SK-N-SH (cell line): ENCODE measurements around the gene HSD17B12. TPM values are rescaled to one million over a fixed set of nuclear protein-coding genes. Genes with fewer than 3 reads are reported as not detected.
A peak's percentile ranks its signal among the peaks of the same experiment; 100 is the strongest.

Experiments
- CTCF ChIA-PET: fragments of 300-600, 350-600 bp; formaldehyde crosslinking; extraction: SDS; loops from one replicate; lab custom pipeline; 2021; lab: Yijun Ruan, JAX
- POLR2A ChIA-PET: fragments of 350-600 bp; sonication (Branson Sonifier 250); formaldehyde crosslinking; extraction: SDS; loops from one replicate; lab custom pipeline; 2020; ENCODE audit warnings: antibody characterized with exemption, inconsistent platforms; lab: Yijun Ruan, JAX
- DNase-seq: peaks from one replicate; pipeline ENCODE4 v3.0.0; 2012
- H2AFZ ChIP-seq: fragments of 200-600 bp; sonication (generic); 2 replicates; pipeline ENCODE4 v1.8.1; 2016; ENCODE audit warnings: antibody characterized with exemption, mild to moderate bottlenecking, low read depth
- H3F3A ChIP-seq: fragments of 200-600 bp; sonication (generic); replicated peaks from 2 replicates; pipeline ENCODE3; 2016; ENCODE audit warnings: antibody characterized with exemption, mild to moderate bottlenecking; ENCODE audit not compliant: insufficient read depth
- H3K27ac ChIP-seq, 2 experiments: fragments of 200-500 bp in 1 of 2; fragments of 200-600 bp in 1 of 2; sonication (Bioruptor generic) in 1 of 2; sonication (generic), shearing (Covaris generic) in 1 of 2; 2 replicates each; pipeline versions ENCODE4 v1.5.1 to v1.6.1; 2014 to 2016; ENCODE audit warnings: low read depth in 2 of 2, inconsistent platforms in 1 of 2, low read length in 1 of 2, mild to moderate bottlenecking in 1 of 2, mixed read lengths in 1 of 2
- H3K27me3 ChIP-seq: fragments of 200-600 bp; sonication (generic), shearing (Covaris generic); 2 replicates; pipeline ENCODE4 v1.6.1; 2016; ENCODE audit warnings: mixed run types; ENCODE audit not compliant: insufficient read depth
- H3K36me3 ChIP-seq, 2 experiments: fragments of 200-500 bp in 1 of 2; fragments of 200-600 bp in 1 of 2; sonication (Bioruptor generic) in 1 of 2; sonication (generic) in 1 of 2; replicated peaks in 1 of 2; 2 replicates each; pipeline versions ENCODE3 to v1.5.1; 2014 to 2016; ENCODE audit warnings: low read length in 1 of 2, mild to moderate bottlenecking in 1 of 2; ENCODE audit not compliant: insufficient read depth in 2 of 2, control insufficient read depth in 1 of 2
- H3K4me1 ChIP-seq, 2 experiments: fragments of 200-500 bp in 1 of 2; fragments of 200-600 bp in 1 of 2; sonication (Bioruptor generic) in 1 of 2; sonication (generic), shearing (Covaris generic) in 1 of 2; 2 replicates each; pipeline versions ENCODE4 v1.5.1 to v1.6.1; 2014 to 2016; ENCODE audit warnings: low read depth in 1 of 2, low read length in 1 of 2, mixed run types in 1 of 2; ENCODE audit not compliant: insufficient read depth in 2 of 2, control insufficient read depth in 1 of 2
- H3K4me2 ChIP-seq: fragments of 200-600 bp; sonication (generic), shearing (Covaris generic); 2 replicates; pipeline ENCODE4 v1.6.1; 2017; ENCODE audit warnings: mixed run types
- H3K4me3 ChIP-seq, 2 experiments: fragments of 200-500 bp in 1 of 2; fragments of 200-600 bp in 1 of 2; sonication (Bioruptor generic) in 1 of 2; sonication (generic), shearing (Covaris generic) in 1 of 2; 2 replicates each; pipeline versions ENCODE4 v1.5.1 to v1.8.1; 2014 to 2016; ENCODE audit warnings: low read depth in 2 of 2, inconsistent platforms in 1 of 2, low read length in 1 of 2, mild to moderate bottlenecking in 1 of 2, mixed read lengths in 1 of 2, moderate library complexity in 1 of 2
- H3K79me2 ChIP-seq: fragments of 200-600 bp; sonication (generic); 2 replicates; pipeline ENCODE4 v1.8.1; 2017; ENCODE audit warnings: mild to moderate bottlenecking; ENCODE audit not compliant: insufficient read depth
- H3K9ac ChIP-seq: fragments of 200-600 bp; sonication (generic); 2 replicates; pipeline ENCODE4 v1.6.1; 2017; ENCODE audit warnings: mixed run types
- H3K9me2 ChIP-seq: fragments of 200-600 bp; sonication (generic); 2 replicates; pipeline ENCODE4 v1.6.1; 2017; ENCODE audit warnings: mixed run types
- H3K9me3 ChIP-seq: fragments of 200-600 bp; sonication (generic); 2 replicates; pipeline ENCODE4 v1.6.1; 2017; ENCODE audit warnings: mixed run types, mild to moderate bottlenecking, moderate library complexity
- H4K20me1 ChIP-seq: fragments of 200-600 bp; sonication (generic); 2 replicates; pipeline ENCODE4 v1.6.1; 2017; ENCODE audit warnings: mild to moderate bottlenecking, mixed run types; ENCODE audit not compliant: insufficient read depth
- CHD2 ChIP-seq: fragments of 150-350 bp; IDR thresholded peaks from 2 replicates; pipeline ENCODE4 v1.6.1; 2018; ENCODE audit warnings: low read length; ENCODE audit not compliant: partially characterized antibody
- EZH2phosphoT487 ChIP-seq: fragments of 200-600 bp; sonication (generic); IDR thresholded peaks from 2 replicates; pipeline ENCODE4 v1.6.1; 2017; ENCODE audit warnings: low read depth, mixed run types, mild to moderate bottlenecking, antibody characterized with exemption, moderate library complexity, borderline replicate concordance
- FOXJ3 ChIP-seq: sonication (generic); formaldehyde crosslinking; IDR thresholded peaks from 2 replicates; pipeline ENCODE4 v1.5.1; 2020; ENCODE audit warnings: mild to moderate bottlenecking, missing genetic modification reagents
- FOXM1 ChIP-seq: IDR thresholded peaks from 2 replicates; pipeline ENCODE4 v1.4.0; 2012; ENCODE audit warnings: low read depth, mild to moderate bottlenecking
- GABPA ChIP-seq: IDR thresholded peaks from 2 replicates; pipeline ENCODE4 v1.4.0; 2012; ENCODE audit warnings: low read depth, mild to moderate bottlenecking
- JUND ChIP-seq: IDR thresholded peaks from 2 replicates; pipeline ENCODE4 v1.4.0; 2012
- MEF2A ChIP-seq: IDR thresholded peaks from 2 replicates; pipeline ENCODE4 v1.4.0; 2012; ENCODE audit warnings: low read depth, borderline replicate concordance
- MXI1 ChIP-seq: IDR thresholded peaks from 2 replicates; pipeline ENCODE4 v1.6.1; 2012; ENCODE audit warnings: mild to moderate bottlenecking, low read depth, low read length, improper control_type of control experiment
- NFIC ChIP-seq: IDR thresholded peaks from 2 replicates; pipeline ENCODE4 v1.4.0; 2012; ENCODE audit warnings: borderline replicate concordance
- NRF1 ChIP-seq: IDR thresholded peaks from 2 replicates; pipeline ENCODE4 v1.6.1; 2012; ENCODE audit warnings: low read depth, mild to moderate bottlenecking, low read length
- RAD21 ChIP-seq: IDR thresholded peaks from 2 replicates; pipeline ENCODE4 v1.6.1; 2012; ENCODE audit warnings: mild to moderate bottlenecking, low read length
- RCOR1 ChIP-seq: fragments of 150-350 bp; IDR thresholded peaks from 2 replicates; pipeline ENCODE4 v1.6.1; 2017; ENCODE audit warnings: antibody characterized with exemption, low read length
- RFX5 ChIP-seq: IDR thresholded peaks from 2 replicates; pipeline ENCODE4 v1.6.1; 2012; ENCODE audit warnings: mild to moderate bottlenecking, improper control_type of control experiment, low read length
- RXRA ChIP-seq: IDR thresholded peaks from 2 replicates; pipeline ENCODE4 v1.4.0; 2012; ENCODE audit warnings: low read depth, mild to moderate bottlenecking, borderline replicate concordance
- SIN3A ChIP-seq: IDR thresholded peaks from 2 replicates; pipeline ENCODE4 v1.6.1; 2012; ENCODE audit warnings: low read depth, mild to moderate bottlenecking, low read length, moderate library complexity, borderline replicate concordance
- SMC3 ChIP-seq: IDR thresholded peaks from 2 replicates; pipeline ENCODE4 v1.6.1; 2012; ENCODE audit warnings: low read depth, low read length, improper control_type of control experiment
- TCF12 ChIP-seq: IDR thresholded peaks from 2 replicates; pipeline ENCODE4 v1.4.0; 2012
- TEAD4 ChIP-seq: IDR thresholded peaks from 2 replicates; pipeline ENCODE4 v1.4.0; 2012; ENCODE audit warnings: mild to moderate bottlenecking, borderline replicate concordance; ENCODE audit not compliant: insufficient read depth
- WGBS: methylation state at CpG from one replicate; pipeline ENCODE4 v1.1.6; 2017; ENCODE audit warnings: low lambda C conversion rate; 5-methylcytosine and 5-hydroxymethylcytosine counted together
- polyA plus RNA-seq, 3 experiments: library from polyadenylated mRNA; depleted of rRNA; stranded (reverse); fragments of >200 nt; gene quantifications; 2 replicates each; pipeline ENCODE4 v1.2.3, GENCODE V29; 2012
- TF ChIP-seq, protein P1 (sequence below): IDR thresholded peaks from 2 replicates; pipeline ENCODE4 v1.4.0; 2012; ENCODE audit warnings: low read depth, borderline replicate concordance
- TF ChIP-seq, protein P2 (sequence below): IDR thresholded peaks from 2 replicates; pipeline ENCODE4 v1.4.0; 2012; ENCODE audit warnings: low read depth
- TF ChIP-seq, protein P3 (sequence below): fragments of 150-350 bp; IDR thresholded peaks from 2 replicates; pipeline ENCODE4 v1.6.1; 2017; ENCODE audit warnings: antibody characterized with exemption, low read length, low read depth, borderline replicate concordance
- TF ChIP-seq, protein P4 (sequence below): fragments of 200-600 bp; sonication (generic); IDR thresholded peaks from 2 replicates; pipeline ENCODE4 v1.6.1; 2017; ENCODE audit warnings: antibody characterized with exemption, mild to moderate bottlenecking, moderate library complexity

Gene HSD17B12
- polyA plus RNA-seq, 1 of the 3 experiments (the other 2 are of a cell fraction): 19.7 TPM

DNA sequence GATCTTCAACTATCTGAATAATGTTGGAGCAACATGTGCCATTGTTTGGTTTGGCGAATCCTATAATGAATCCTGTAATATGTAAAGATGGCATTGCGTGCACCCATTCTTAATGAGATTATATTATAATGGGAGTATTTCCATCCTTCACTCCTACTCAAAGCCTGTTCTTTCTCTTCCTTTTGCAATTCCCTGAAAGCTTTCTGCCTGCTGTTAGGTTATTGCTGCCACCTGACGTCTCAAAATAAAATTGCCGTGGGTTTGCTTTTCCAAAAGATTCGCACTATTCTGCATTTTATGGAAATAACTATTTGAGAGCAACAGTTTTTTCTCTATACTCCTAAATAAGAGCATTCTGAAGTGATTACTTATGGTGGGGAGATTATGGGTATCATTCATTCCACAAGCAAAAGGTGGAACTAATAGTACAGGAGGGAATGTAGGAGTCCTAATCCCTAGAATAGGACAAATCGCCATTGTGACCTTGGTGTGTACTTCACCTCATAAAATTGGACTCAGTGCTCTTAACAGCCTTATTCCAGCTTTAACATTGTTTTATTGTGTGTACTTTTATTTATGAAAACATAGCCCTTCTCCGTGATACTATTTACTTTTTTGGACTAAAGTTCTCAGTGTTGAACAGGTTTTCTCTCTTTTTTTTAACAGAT is 130.5 kb downstream of the HSD17B12 start:
- DNase-seq: no peak
- POLR2A ChIA-PET: interaction anchor here (0.6 kb wide), 1 partner anchor 18 kb away, joined by 3 read pairs; no protein-coding TSS in a partner anchor
- Histone ChIP-seq H3K4me1 (peaks cover 3 to 8% of the 10 kb centered on the region in 2 experiments; a peak in 3 of 4 replicates), H3K4me2 (no peak overlapping the region), H3K9ac (no peak overlapping the region), H2AFZ (no peak overlapping the region), H3K9me3 (no peaks in the 10 kb centered on the region), H3K79me2 (no peaks in the 10 kb centered on the region), H3K27me3 (no peaks in the 10 kb centered on the region), H4K20me1 (no peaks in the 10 kb centered on the region), H3K27ac (no peak overlapping the region)
- TF ChIP-seq NFIC (no peak), SMC3 (peak; percentile 26; the same call in 1 of the 2 replicates), GABPA (no peak), RCOR1 (no peak), JUND (no peak), TEAD4 (no peak), RXRA (no peak), CHD2 (no peak), SIN3A (no peak), EZH2phosphoT487 (no peak), MXI1 (no peak), RFX5 (no peak), FOXJ3 (CRISPR knock-in tag) (no peak), MEF2A (no peak), FOXM1 (no peak), TCF12 (no peak), NRF1 (no peak), RAD21 (peak; percentile 80)
- TF ChIP-seq, protein P1, sequence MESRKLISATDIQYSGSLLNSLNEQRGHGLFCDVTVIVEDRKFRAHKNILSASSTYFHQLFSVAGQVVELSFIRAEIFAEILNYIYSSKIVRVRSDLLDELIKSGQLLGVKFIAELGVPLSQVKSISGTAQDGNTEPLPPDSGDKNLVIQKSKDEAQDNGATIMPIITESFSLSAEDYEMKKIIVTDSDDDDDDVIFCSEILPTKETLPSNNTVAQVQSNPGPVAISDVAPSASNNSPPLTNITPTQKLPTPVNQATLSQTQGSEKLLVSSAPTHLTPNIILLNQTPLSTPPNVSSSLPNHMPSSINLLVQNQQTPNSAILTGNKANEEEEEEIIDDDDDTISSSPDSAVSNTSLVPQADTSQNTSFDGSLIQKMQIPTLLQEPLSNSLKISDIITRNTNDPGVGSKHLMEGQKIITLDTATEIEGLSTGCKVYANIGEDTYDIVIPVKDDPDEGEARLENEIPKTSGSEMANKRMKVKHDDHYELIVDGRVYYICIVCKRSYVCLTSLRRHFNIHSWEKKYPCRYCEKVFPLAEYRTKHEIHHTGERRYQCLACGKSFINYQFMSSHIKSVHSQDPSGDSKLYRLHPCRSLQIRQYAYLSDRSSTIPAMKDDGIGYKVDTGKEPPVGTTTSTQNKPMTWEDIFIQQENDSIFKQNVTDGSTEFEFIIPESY: no peak
- TF ChIP-seq, protein P2, sequence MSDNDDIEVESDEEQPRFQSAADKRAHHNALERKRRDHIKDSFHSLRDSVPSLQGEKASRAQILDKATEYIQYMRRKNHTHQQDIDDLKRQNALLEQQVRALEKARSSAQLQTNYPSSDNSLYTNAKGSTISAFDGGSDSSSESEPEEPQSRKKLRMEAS: no peak
- TF ChIP-seq, protein P3, sequence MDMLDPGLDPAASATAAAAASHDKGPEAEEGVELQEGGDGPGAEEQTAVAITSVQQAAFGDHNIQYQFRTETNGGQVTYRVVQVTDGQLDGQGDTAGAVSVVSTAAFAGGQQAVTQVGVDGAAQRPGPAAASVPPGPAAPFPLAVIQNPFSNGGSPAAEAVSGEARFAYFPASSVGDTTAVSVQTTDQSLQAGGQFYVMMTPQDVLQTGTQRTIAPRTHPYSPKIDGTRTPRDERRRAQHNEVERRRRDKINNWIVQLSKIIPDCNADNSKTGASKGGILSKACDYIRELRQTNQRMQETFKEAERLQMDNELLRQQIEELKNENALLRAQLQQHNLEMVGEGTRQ: no peak
- TF ChIP-seq, protein P4, sequence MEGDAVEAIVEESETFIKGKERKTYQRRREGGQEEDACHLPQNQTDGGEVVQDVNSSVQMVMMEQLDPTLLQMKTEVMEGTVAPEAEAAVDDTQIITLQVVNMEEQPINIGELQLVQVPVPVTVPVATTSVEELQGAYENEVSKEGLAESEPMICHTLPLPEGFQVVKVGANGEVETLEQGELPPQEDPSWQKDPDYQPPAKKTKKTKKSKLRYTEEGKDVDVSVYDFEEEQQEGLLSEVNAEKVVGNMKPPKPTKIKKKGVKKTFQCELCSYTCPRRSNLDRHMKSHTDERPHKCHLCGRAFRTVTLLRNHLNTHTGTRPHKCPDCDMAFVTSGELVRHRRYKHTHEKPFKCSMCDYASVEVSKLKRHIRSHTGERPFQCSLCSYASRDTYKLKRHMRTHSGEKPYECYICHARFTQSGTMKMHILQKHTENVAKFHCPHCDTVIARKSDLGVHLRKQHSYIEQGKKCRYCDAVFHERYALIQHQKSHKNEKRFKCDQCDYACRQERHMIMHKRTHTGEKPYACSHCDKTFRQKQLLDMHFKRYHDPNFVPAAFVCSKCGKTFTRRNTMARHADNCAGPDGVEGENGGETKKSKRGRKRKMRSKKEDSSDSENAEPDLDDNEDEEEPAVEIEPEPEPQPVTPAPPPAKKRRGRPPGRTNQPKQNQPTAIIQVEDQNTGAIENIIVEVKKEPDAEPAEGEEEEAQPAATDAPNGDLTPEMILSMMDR: peak; percentile 65
- TF ChIP-seq, all 33 proteins: peak for 3
- CTCF ChIA-PET: interaction anchor here (0.7 to 3.5 kb wide), 14 partner anchors 9 to 237 kb away, joined by 3 to 15 read pairs (median 3); no protein-coding TSS in a partner anchor
- Histone ChIP-seq H3K36me3 (no peaks in the 10 kb centered on the region), H3F3A (no peaks in the 10 kb centered on the region), H3K9me2 (no peaks in the 10 kb centered on the region), H3K4me3 (no peak overlapping the region)
- 45% methylated on average over 7 of the region's 7 CpGs for WGBS
